GM12865 (cell line): Measurements from ENCODE around the gene EPHA7.

Experiments used
- DNase-seq: peaks from one replicate; pipeline ENCODE4 v3.0.0; 2010; ENCODE audit warnings: low read depth
- H3K4me3 ChIP-seq: 2 replicates; pipeline ENCODE4 v1.5.1; 2011; ENCODE audit warnings: mild to moderate bottlenecking, low read depth, low read length, control low read depth
- CTCF ChIP-seq: IDR thresholded peaks from 2 replicates; pipeline ENCODE4 v1.5.1; 2011; ENCODE audit warnings: low read length, control low read depth, low read depth, inconsistent platforms; ENCODE audit not compliant: insufficient read depth; ENCODE audit errors: missing control alignments

Gene EPHA7

GRCh38 chr6:93329301-93330000 lies 89.9 kb downstream of the EPHA7 start:
- DNase-seq, result no peak
- TF ChIP-seq CTCF, result no peak
- no peak overlapping the region for H3K4me3 ChIP-seq

GRCh38 chr6:93327857-93328256 lies 91.5 kb downstream of the EPHA7 start:
- no peak for TF ChIP-seq CTCF
- DNase-seq, result no peak
- H3K4me3 ChIP-seq, result no peak overlapping the region

- no peak for DNase-seq
- H3K4me3 ChIP-seq, result no peak overlapping the region
- no peak for TF ChIP-seq CTCF
These were observed 93.6 kb downstream of the EPHA7 start for GRCh38 chr6:93325761-93326160.

- no peak overlapping the region for H3K4me3 ChIP-seq
- no peak for DNase-seq
These were observed 95.7 kb downstream of the EPHA7 start for GRCh38 chr6:93323630-93324029.

GRCh38 chr6:93322651-93323050 lies 96.7 kb downstream of the EPHA7 start:
- no peak for TF ChIP-seq CTCF

More at GRCh38 chr6:93323630-93324029, 95.7 kb downstream of the EPHA7 start:
- no peak for TF ChIP-seq CTCF

GRCh38 chr6:93319304-93319703 lies 100.1 kb downstream of the EPHA7 start:
- TF ChIP-seq CTCF, result no peak
- no peak overlapping the region for H3K4me3 ChIP-seq
- no peak for DNase-seq

More at GRCh38 chr6:93322651-93323050, 96.7 kb downstream of the EPHA7 start:
- H3K4me3 ChIP-seq, result no peak overlapping the region
- no peak for DNase-seq

GRCh38 chr6:93318121-93318520 lies 101.2 kb downstream of the EPHA7 start:
- no peak for DNase-seq
- no peak overlapping the region for H3K4me3 ChIP-seq
- TF ChIP-seq CTCF, result no peak
